GM23338 (cell line): ENCODE measurements around the gene COL5A2. TPM values are rescaled to one million over a fixed set of nuclear protein-coding genes. Genes with fewer than 3 reads are reported as not detected.
A peak's percentile ranks its signal among the peaks of the same experiment; 100 is the strongest.

Experiments
- ATAC-seq: fragments of 200-7000 bp; cut with Tn5 transposase; 3 replicates; pipeline ENCODE4 v1.9.1; 2020
- DNase-seq: peaks from one replicate; pipeline ENCODE4 v3.0.0-alpha.2; 2015; ENCODE audit warnings: low spot score
- H2AFZ ChIP-seq: fragments of 200-600 bp; sonication (generic); 2 replicates; pipeline ENCODE4 v1.8.0; 2016; ENCODE audit warnings: antibody characterized with exemption, mild to moderate bottlenecking, moderate library complexity
- H3F3A ChIP-seq: fragments of 200-600 bp; sonication (generic); replicated peaks from 2 replicates; pipeline ENCODE4 v1.8.0; 2017; ENCODE audit warnings: antibody characterized with exemption, mixed run types, low read depth
- H3K27ac ChIP-seq: fragments of 200-600 bp; sonication (generic); 2 replicates; pipeline ENCODE4 v1.6.1; 2016; ENCODE audit warnings: low read depth
- H3K27me3 ChIP-seq: fragments of 200-600 bp; sonication (generic); 2 replicates; pipeline ENCODE4 v1.8.0; 2016; ENCODE audit warnings: mild to moderate bottlenecking, mixed run types, moderate library complexity; ENCODE audit not compliant: insufficient read depth
- H3K36me3 ChIP-seq: fragments of 200-600 bp; sonication (generic); 2 replicates; pipeline ENCODE4 v1.8.0; 2016; ENCODE audit warnings: mild to moderate bottlenecking; ENCODE audit not compliant: insufficient read depth
- H3K4me1 ChIP-seq: fragments of 200-600 bp; sonication (generic); 2 replicates; pipeline ENCODE4 v1.8.0; 2016; ENCODE audit warnings: mild to moderate bottlenecking, moderate library complexity; ENCODE audit not compliant: insufficient read depth
- H3K4me2 ChIP-seq: fragments of 200-600 bp; sonication (generic); 2 replicates; pipeline ENCODE4 v1.7.1; 2017; ENCODE audit warnings: mixed run types
- H3K4me3 ChIP-seq: fragments of 200-600 bp; sonication (generic); 2 replicates; pipeline ENCODE4 v1.6.1; 2016; ENCODE audit warnings: mixed run types
- H3K79me2 ChIP-seq: fragments of 200-600 bp; sonication (generic); replicated peaks from 2 replicates; pipeline ENCODE4 v1.8.0; 2017; ENCODE audit warnings: mild to moderate bottlenecking; ENCODE audit not compliant: insufficient read depth
- H3K9me2 ChIP-seq: fragments of 200-600 bp; sonication (generic); 2 replicates; pipeline ENCODE4 v1.8.0; 2017; ENCODE audit not compliant: insufficient read depth
- H4K20me1 ChIP-seq: fragments of 200-600 bp; sonication (generic); replicated peaks from 2 replicates; pipeline ENCODE4 v1.8.0; 2017; ENCODE audit warnings: mild to moderate bottlenecking; ENCODE audit not compliant: insufficient read depth
- H3K27ac Mint-ChIP-seq: 2 replicates; pipeline ENCODE4 v1.8.0; 2020; ENCODE audit warnings: inconsistent platforms, mild to moderate bottlenecking, moderate library complexity, mixed read lengths
- H3K27me3 Mint-ChIP-seq: 3 replicates; pipeline ENCODE4 v1.8.0; 2022; ENCODE audit warnings: low read depth, mild to moderate bottlenecking, moderate library complexity, mixed read lengths, inconsistent platforms; ENCODE audit not compliant: insufficient read depth, poor library complexity
- H3K36me3 Mint-ChIP-seq: 3 replicates; pipeline ENCODE4 v1.8.0; 2021; ENCODE audit warnings: low read depth, mild to moderate bottlenecking, inconsistent platforms, moderate library complexity, mixed read lengths
- H3K4me1 Mint-ChIP-seq: 3 replicates; pipeline ENCODE4 v1.8.0; 2020; ENCODE audit warnings: mild to moderate bottlenecking, inconsistent platforms, mixed read lengths
- H3K4me3 Mint-ChIP-seq: 3 replicates; pipeline ENCODE4 v1.8.0; 2021; ENCODE audit warnings: moderate library complexity, mild to moderate bottlenecking, inconsistent platforms, mixed read lengths
- H3K9me3 Mint-ChIP-seq: 3 replicates; pipeline ENCODE4 v1.8.0; 2020; ENCODE audit warnings: moderate library complexity, mild to moderate bottlenecking, inconsistent platforms, mixed read lengths
- CREB1 ChIP-seq: fragments of 250-450 bp; sonication (Bioruptor Pico); IDR thresholded peaks from 2 replicates; pipeline ENCODE4 v1.5.0; 2020; ENCODE audit warnings: low read depth, mild to moderate bottlenecking, moderate library complexity
- CTCF ChIP-seq, 2 experiments: fragments of 200-600 bp in 1 of 2; sonication (generic) in 1 of 2; conservative IDR thresholded peaks; 2 replicates each; pipeline versions ENCODE4 v1.5.1 to v1.6.1; 2016 to 2017; ENCODE audit warnings: antibody characterized with exemption in 2 of 2, low read depth in 2 of 2, mild to moderate bottlenecking in 2 of 2, moderate library complexity in 1 of 2
- ETS1 ChIP-seq: IDR thresholded peaks from 2 replicates; pipeline ENCODE4 v1.6.1; 2016; ENCODE audit warnings: antibody characterized with exemption
- EZH2 ChIP-seq: fragments of 200-600 bp; sonication (generic); IDR thresholded peaks from one replicate; pipeline ENCODE4 v1.8.0; 2017; ENCODE audit warnings: antibody characterized with exemption, mild to moderate bottlenecking, low read depth; ENCODE audit not compliant: unreplicated experiment
- EZH2phosphoT487 ChIP-seq: fragments of 200-600 bp; sonication (generic); IDR thresholded peaks from one replicate; pipeline ENCODE4 v1.8.1; 2018; ENCODE audit warnings: antibody characterized with exemption; ENCODE audit not compliant: unreplicated experiment
- JUNB ChIP-seq: IDR thresholded peaks from one replicate; pipeline ENCODE4 v1.6.1; 2016; ENCODE audit warnings: antibody characterized with exemption; ENCODE audit not compliant: unreplicated experiment
- NANOG ChIP-seq: IDR thresholded peaks from 2 replicates; pipeline ENCODE4 v1.6.1; 2016; ENCODE audit warnings: antibody characterized with exemption, borderline replicate concordance
- POLR2AphosphoS5 ChIP-seq: IDR thresholded peaks from 2 replicates; pipeline ENCODE4 v1.6.1; 2016; ENCODE audit warnings: antibody characterized with exemption, low read depth
- REST ChIP-seq: IDR thresholded peaks from one replicate; pipeline ENCODE4 v1.6.1; 2018; ENCODE audit warnings: antibody characterized with exemption; ENCODE audit not compliant: unreplicated experiment
- STAT1 ChIP-seq: IDR thresholded peaks from one replicate; pipeline ENCODE4 v1.6.1; 2016; ENCODE audit warnings: antibody characterized with exemption; ENCODE audit not compliant: unreplicated experiment
- ZNF114 ChIP-seq: fragments of 250-450 bp; sonication (Bioruptor Pico); IDR thresholded peaks from 2 replicates; pipeline ENCODE4 v1.5.0; 2020; ENCODE audit warnings: mild to moderate bottlenecking, moderate library complexity
- ZNF331 ChIP-seq: fragments of 250-450 bp; sonication (Bioruptor Pico); IDR thresholded peaks from 2 replicates; pipeline ENCODE4 v1.5.0; 2020; ENCODE audit warnings: low read depth, mild to moderate bottlenecking, moderate library complexity
- ZNF462 ChIP-seq: fragments of 250-450 bp; sonication (Bioruptor Pico); IDR thresholded peaks from 2 replicates; pipeline ENCODE4 v1.5.0; 2020; ENCODE audit warnings: mild to moderate bottlenecking, moderate library complexity
- polyA plus RNA-seq: library from polyadenylated mRNA; unstranded; fragments of >200 nt; fragmentation: Nextera tagmentation; extraction: Ambion mirVana; gene quantifications from 2 replicates; pipeline ENCODE4 v1.2.1, GENCODE V29; 2016
- total RNA-seq: library from RNA; depleted of rRNA; stranded (reverse); fragments of >200 nt; shearing (Covaris generic); gene quantifications from 2 replicates; pipeline ENCODE4 v1.2.3, GENCODE V29; 2014

COL5A2 gene
- total and polyA plus RNA-seq, 2 experiments from 2014 or later = 6.7 to 19.7 TPM

- Histone ChIP-seq H3K4me3 (no peak overlapping the region), H2AFZ (no peak overlapping the region), H3K79me2 (no peaks in the 10 kb centered on the region), H3K4me2 (no peak overlapping the region), H3F3A (no peaks in the 10 kb centered on the region), H3K27me3 (no peaks in the 10 kb centered on the region), H3K27ac (no peak overlapping the region), H3K4me1 (peaks cover 3% of the 10 kb centered on the region; the same call in 1 of the 2 replicates), H4K20me1 (no peaks in the 10 kb centered on the region), H3K9me2 (no peaks in the 10 kb centered on the region), H3K36me3 (no peaks in the 10 kb centered on the region)
- no peak for TF ChIP-seq CTCF (conservative IDR thresholded peaks at IDR 0.05; ENCODE audit: low read depth in 2 of 2)
- no peak for TF ChIP-seq JUNB
- no peak for TF ChIP-seq NANOG
- no peak for TF ChIP-seq ZNF331 (CRISPR knock-in tag)
- TF ChIP-seq EZH2 = no peak
- TF ChIP-seq EZH2phosphoT487 = no peak
- TF ChIP-seq ETS1 = no peak
- no peak for TF ChIP-seq ZNF462 (CRISPR knock-in tag)
- no peak for TF ChIP-seq POLR2AphosphoS5
- TF ChIP-seq CREB1 = no peak
- TF ChIP-seq STAT1 = no peak
- TF ChIP-seq ZNF114 (CRISPR knock-in tag) = no peak
- no peak for TF ChIP-seq REST
- Mint-ChIP-seq H3K27ac (0 out of 2 replicates have a peak overlapping the region, but pooled peaks have one; percentile 9), H3K4me3 (no peak overlapping the region), H3K36me3 (0 out of 3 replicates have a peak, but pooled peaks cover 2% of the 10 kb centered on the region), H3K4me1 (peaks cover 4% of the 10 kb centered on the region; the same call in 2 of the 3 replicates), H3K27me3 (no peaks in the 10 kb centered on the region), H3K9me3 (no peaks in the 10 kb centered on the region)
- ATAC-seq (no peak), DNase-seq (no peak)
These were observed 133.2 kb downstream of the COL5A2 start for GRCh38 chr2:189046320-189046719.
